HCT116 (cell line): ENCODE measurements around the gene GPR155.

Experiments
- EZH2 ChIP-seq: fragments of 200-600 bp; sonication (generic); IDR thresholded peaks from 2 replicates; pipeline ENCODE4 v1.6.1; 2017; ENCODE audit warnings: antibody characterized with exemption, mixed run types
- POLR2A ChIP-seq: IDR thresholded peaks from 2 replicates; pipeline ENCODE4 v1.7.0; 2011; ENCODE audit warnings: borderline replicate concordance; ENCODE audit not compliant: insufficient read depth, insufficient read length; ENCODE audit errors: extremely low read depth
- POLR2AphosphoS5 ChIP-seq: IDR thresholded peaks from 2 replicates; pipeline ENCODE4 v1.6.1; 2011; ENCODE audit warnings: mild to moderate bottlenecking, low read depth, low read length, moderate library complexity
- TF ChIP-seq, protein P1 (sequence below), 3 experiments: fragments of 200-600 bp in 1 of 3; sonication (generic) in 1 of 3; IDR thresholded peaks in 2 of 3; conservative IDR thresholded peaks in 1 of 3; 2 replicates each; pipeline ENCODE4 v1.5.1; 2012 to 2017; ENCODE audit warnings: low read depth in 2 of 3, low read length in 2 of 3, antibody characterized with exemption in 1 of 3, borderline replicate concordance in 1 of 3, control low read depth in 1 of 3, mild to moderate bottlenecking in 1 of 3, mixed read lengths in 1 of 3, mixed run types in 1 of 3, moderate library complexity in 1 of 3; ENCODE audit not compliant: insufficient read depth in 1 of 3

GRCh38 chr2:174522553-174522952 is 35.7 kb upstream of the GPR155 start:
- TF ChIP-seq, protein P1, sequence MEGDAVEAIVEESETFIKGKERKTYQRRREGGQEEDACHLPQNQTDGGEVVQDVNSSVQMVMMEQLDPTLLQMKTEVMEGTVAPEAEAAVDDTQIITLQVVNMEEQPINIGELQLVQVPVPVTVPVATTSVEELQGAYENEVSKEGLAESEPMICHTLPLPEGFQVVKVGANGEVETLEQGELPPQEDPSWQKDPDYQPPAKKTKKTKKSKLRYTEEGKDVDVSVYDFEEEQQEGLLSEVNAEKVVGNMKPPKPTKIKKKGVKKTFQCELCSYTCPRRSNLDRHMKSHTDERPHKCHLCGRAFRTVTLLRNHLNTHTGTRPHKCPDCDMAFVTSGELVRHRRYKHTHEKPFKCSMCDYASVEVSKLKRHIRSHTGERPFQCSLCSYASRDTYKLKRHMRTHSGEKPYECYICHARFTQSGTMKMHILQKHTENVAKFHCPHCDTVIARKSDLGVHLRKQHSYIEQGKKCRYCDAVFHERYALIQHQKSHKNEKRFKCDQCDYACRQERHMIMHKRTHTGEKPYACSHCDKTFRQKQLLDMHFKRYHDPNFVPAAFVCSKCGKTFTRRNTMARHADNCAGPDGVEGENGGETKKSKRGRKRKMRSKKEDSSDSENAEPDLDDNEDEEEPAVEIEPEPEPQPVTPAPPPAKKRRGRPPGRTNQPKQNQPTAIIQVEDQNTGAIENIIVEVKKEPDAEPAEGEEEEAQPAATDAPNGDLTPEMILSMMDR (IDR thresholded peaks at IDR 0.05 in 2 of 3, conservative IDR thresholded peaks at IDR 0.05 in 1 of 3; ENCODE audit: borderline replicate concordance in 1 of 3, insufficient read depth in 1 of 3, low read depth in 2 of 3, low read length in 2 of 3), result peak in 2 of 3 experiments; percentile 9 to 28; a peak in 2 of 6 replicates
- TF ChIP-seq EZH2, result no peak
- TF ChIP-seq POLR2AphosphoS5, result no peak
- TF ChIP-seq POLR2A, result no peak
